GM12801 (cell line): ENCODE results near the gene SMAD3.

ENCODE experiments used
- TF ChIP-seq, protein P1 (sequence below): IDR thresholded peaks from one replicate; pipeline ENCODE4 v1.5.1; 2011; ENCODE audit warnings: control low read depth; ENCODE audit not compliant: insufficient read length; ENCODE audit errors: extremely low read depth

SMAD3 gene

DNA sequence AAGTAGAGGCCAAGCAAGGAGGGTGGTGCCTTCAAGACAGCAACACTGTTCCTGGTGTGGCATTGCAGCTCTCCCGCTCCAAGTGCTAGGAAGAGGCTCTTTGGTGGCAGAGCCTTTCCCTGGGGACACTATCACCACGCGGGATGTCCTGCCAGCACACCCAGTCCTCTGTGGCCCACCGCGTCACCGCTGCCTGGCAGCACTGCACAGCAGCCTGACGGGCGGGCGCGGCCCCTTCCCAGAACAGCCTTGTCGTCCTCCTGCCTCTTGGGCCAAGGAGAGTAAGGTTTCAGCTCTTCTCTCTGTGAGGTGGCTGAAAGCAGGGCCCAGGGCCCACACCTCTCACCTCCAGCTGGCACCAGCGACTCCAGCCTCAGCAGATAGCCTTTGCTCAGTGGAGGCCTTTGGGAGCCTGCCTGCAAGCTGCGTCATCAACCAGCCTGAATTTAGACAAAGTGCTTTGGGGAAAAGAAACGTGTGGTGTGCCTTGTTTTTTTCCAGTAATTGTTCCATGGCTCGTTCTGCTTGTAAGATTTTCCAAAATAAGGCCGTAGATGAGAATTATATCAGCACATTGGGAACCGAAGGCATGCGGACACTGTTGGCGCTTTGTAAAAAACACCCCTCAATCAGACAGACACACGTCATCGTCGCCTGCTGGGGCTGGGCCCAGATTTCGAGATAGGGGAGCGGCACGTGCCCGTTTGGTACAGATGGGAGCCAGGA, 124.1 kb downstream of the SMAD3 start:
- TF ChIP-seq, protein P1, sequence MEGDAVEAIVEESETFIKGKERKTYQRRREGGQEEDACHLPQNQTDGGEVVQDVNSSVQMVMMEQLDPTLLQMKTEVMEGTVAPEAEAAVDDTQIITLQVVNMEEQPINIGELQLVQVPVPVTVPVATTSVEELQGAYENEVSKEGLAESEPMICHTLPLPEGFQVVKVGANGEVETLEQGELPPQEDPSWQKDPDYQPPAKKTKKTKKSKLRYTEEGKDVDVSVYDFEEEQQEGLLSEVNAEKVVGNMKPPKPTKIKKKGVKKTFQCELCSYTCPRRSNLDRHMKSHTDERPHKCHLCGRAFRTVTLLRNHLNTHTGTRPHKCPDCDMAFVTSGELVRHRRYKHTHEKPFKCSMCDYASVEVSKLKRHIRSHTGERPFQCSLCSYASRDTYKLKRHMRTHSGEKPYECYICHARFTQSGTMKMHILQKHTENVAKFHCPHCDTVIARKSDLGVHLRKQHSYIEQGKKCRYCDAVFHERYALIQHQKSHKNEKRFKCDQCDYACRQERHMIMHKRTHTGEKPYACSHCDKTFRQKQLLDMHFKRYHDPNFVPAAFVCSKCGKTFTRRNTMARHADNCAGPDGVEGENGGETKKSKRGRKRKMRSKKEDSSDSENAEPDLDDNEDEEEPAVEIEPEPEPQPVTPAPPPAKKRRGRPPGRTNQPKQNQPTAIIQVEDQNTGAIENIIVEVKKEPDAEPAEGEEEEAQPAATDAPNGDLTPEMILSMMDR = no peak

DNA sequence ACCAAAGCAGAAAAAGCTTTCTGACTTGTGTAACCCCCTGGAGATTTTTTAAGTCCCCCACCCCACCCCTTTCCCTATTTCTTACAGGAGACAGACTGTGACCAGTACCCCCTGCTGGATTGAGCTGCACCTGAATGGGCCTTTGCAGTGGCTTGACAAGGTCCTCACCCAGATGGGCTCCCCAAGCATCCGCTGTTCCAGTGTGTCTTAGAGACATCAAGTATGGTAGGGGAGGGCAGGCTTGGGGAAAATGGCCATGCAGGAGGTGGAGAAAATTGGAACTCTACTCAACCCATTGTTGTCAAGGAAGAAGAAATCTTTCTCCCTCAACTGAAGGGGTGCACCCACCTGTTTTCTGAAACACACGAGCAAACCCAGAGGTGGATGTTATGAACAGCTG, 124.9 kb downstream of the SMAD3 start:
- TF ChIP-seq, protein P1 = no peak

DNA sequence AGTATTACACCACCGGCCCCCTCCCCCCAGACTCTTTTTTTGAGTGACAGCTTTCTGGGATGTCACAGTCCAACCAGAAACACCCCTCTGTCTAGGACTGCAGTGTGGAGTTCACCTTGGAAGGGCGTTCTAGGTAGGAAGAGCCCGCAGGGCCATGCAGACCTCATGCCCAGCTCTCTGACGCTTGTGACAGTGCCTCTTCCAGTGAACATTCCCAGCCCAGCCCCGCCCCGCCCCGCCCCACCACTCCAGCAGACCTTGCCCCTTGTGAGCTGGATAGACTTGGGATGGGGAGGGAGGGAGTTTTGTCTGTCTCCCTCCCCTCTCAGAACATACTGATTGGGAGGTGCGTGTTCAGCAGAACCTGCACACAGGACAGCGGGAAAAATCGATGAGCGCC, 125.4 kb downstream of the SMAD3 start:
- TF ChIP-seq, protein P1 = no peak

DNA sequence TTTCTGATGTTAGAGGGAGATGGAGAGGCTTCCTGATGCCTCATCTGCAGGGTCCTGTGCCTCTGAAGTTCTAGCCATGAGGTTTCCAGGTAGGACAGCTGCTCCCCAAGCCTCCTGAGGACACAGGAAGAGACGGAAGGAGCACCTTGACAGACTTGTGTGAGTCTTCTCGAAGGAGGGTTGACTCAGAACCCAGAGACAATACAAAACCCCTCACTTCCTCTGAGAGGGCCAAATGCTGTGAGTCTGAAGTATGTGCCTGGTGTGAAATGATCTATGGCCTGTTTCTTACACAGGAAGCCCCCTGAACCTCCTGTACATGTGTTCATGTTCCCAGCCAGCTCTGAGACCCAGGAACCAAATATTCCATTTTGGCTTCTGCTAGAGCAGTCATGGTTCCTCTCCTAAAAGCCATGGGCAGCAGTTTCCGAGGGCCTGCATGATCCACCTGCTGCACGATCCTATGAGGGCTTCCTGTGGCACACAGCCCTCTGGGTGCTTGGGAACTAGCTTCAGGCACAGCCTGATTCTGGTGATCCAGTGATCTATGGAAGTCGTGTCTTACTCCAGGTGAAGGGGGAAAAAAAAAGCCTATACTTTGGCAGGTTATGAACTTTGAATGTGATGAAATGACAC, 126.9 kb downstream of the SMAD3 start:
- TF ChIP-seq, protein P1 = no peak

DNA sequence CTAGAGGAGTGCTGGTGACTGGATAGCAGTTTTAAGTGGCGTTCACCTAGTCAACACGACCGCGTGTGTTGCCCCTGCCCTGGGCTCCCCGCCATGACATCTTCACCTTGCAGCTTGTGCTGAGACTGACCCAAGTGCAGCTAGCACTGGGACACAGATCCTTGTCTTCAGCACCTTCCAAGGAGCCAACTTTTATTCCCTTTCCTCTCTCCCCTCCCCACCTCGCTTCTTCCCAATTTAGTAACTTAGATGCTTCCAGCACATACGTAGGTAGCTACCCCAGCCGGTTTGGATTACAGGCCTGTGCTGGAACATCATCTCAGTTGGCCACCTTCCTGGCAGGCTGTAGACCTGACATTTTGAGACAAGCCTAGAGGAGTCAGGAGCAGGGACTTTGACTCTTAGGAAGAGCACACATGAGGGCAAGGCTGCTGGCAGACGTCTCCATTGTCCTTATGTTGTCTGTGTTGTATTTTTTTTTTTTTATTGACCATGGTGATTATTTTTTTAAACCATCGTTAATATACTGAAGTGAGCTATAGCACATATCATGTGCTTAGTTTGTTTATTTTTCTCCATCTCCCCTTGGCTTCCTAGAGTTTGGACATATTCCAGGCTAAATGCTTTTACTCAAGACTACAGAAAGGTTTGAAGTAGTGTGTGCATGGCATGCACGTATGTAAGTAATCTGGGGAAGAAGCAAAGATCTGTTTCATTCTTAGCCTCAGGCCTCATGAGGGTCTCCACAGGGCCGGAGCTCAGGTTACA, 128.0 kb downstream of the SMAD3 start:
- TF ChIP-seq, protein P1 = no peak

DNA sequence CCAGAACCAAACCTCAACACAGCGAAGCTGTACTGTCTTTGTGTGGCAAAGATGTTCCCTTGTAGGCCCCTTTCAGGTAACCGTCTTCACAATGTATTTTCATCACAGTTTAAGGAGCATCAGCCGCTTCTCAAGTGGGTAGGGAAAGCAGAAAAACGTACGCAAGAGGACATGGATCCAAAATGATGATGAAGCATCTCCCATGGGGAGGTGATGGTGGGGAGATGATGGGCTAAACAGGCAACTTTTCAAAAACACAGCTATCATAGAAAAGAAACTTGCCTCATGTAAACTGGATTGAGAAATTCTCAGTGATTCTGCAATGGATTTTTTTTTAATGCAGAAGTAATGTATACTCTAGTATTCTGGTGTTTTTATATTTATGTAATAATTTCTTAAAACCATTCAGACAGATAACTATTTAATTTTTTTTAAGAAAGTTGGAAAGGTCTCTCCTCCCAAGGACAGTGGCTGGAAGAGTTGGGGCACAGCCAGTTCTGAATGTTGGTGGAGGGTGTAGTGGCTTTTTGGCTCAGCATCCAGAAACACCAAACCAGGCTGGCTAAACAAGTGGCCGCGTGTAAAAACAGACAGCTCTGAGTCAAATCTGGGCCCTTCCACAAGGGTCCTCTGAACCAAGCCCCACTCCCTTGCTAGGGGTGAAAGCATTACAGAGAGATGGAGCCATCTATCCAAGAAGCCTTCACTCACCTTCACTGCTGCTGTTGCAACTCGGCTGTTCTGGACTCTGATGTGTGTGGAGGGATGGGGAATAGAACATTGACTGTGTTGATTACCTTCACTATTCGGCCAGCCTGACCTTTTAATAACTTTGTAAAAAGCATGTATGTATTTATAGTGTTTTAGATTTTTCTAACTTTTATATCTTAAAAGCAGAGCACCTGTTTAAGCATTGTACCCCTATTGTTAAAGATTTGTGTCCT, 129.0 kb downstream of the SMAD3 start:
- TF ChIP-seq, protein P1 = no peak
